ENCODE results near the gene CHRNA10. TPM values are rescaled to one million over a fixed set of nuclear protein-coding genes. Genes with fewer than 3 reads are reported as not detected.

CHRNA10 gene
- total and polyA plus RNA-seq, 2 of the 13 experiments (the other 11 are each of a cell fraction or from before 2014, with no cell fraction given), result 0.53 to 0.71 TPM

GRCh38 chr11:3642071-3642951, 28.9 kb downstream of the CHRNA10 start (continued):
- TF ChIP-seq ZFP82 (CRISPR knock-in tag; IDR thresholded peaks at IDR 0.05; ENCODE audit: borderline replicate concordance), result peak; percentile 54; the same call in 1 of the 2 replicates
- no peak for TF ChIP-seq GLI4 (CRISPR knock-in tag; IDR thresholded peaks at IDR 0.05; ENCODE audit: borderline replicate concordance)
- no peak for TF ChIP-seq ZNF556 (CRISPR knock-in tag; IDR thresholded peaks at IDR 0.05; ENCODE audit: borderline replicate concordance)
- TF ChIP-seq NR2C2 (CRISPR knock-in tag; IDR thresholded peaks at IDR 0.05; ENCODE audit: borderline replicate concordance), result no peak
- no peak for TF ChIP-seq KAT2B (IDR thresholded peaks at IDR 0.05; ENCODE audit: borderline replicate concordance, low read depth, low read length)
- peak; percentile 69; the same call in 1 of the 2 replicates for TF ChIP-seq CSRNP1 (CRISPR knock-in tag; IDR thresholded peaks at IDR 0.05)
- TF ChIP-seq FOXA1 (IDR thresholded peaks at IDR 0.05), result no peak
- TF ChIP-seq FOXA1 (CRISPR knock-in tag; IDR thresholded peaks at IDR 0.05), result peak; percentile 53; the same call in 1 of the 2 replicates
- TF ChIP-seq SMARCE1 (IDR thresholded peaks at IDR 0.05; ENCODE audit: borderline replicate concordance), result no peak
- no peak for TF ChIP-seq NR1H2 (CRISPR knock-in tag; IDR thresholded peaks at IDR 0.05; ENCODE audit: borderline replicate concordance, low read depth)
- TF ChIP-seq RERE (CRISPR knock-in tag; IDR thresholded peaks at IDR 0.05; ENCODE audit: low read depth), result no peak
- TF ChIP-seq PHF20 (CRISPR knock-in tag; IDR thresholded peaks at IDR 0.05), result 0 out of 2 replicates have a peak, but pooled peaks have one; percentile 35
- no peak for TF ChIP-seq BCL3 (CRISPR knock-in tag; IDR thresholded peaks at IDR 0.05)
- TF ChIP-seq HBP1 (CRISPR knock-in tag; IDR thresholded peaks at IDR 0.05; ENCODE audit: low read depth), result no peak
- no peak for TF ChIP-seq ZNF317 (CRISPR knock-in tag; IDR thresholded peaks at IDR 0.05)
- no peak for TF ChIP-seq FOXO1 (CRISPR knock-in tag; IDR thresholded peaks at IDR 0.05)
- no peak for TF ChIP-seq CREM (IDR thresholded peaks at IDR 0.05)
- TF ChIP-seq CREM (CRISPR knock-in tag; IDR thresholded peaks at IDR 0.05), result no peak
- TF ChIP-seq SP2 (CRISPR knock-in tag; IDR thresholded peaks at IDR 0.05), result no peak
